ENCODE data around the gene KIN. TPM values are rescaled to one million over a fixed set of nuclear protein-coding genes. Genes with fewer than 3 reads are reported as not detected.
A peak's percentile ranks its signal among the peaks of the same experiment; 100 is the strongest.

Gene KIN
- polyA plus RNA-seq, 3 donors, result 3.0 to 4.6 (median 3.1) TPM

DNA sequence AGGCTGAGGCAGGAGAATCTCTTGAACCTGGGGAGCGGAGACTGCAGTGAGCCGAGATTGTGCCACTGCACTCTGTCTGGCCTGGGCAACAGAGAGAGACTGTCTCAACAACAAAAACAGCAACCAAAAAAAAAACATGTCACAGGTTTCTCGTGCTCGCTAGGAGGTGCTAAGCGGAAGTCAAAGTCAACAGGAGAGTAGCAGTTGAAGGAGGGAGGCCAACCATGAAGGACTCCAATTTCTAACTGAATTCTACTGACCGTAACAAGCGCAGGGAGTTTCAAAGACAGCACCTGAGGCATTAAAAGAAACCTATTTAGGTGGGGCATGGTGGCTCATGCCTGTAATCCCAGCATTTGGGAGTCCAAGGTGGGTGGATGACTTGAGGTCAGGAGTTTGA is 19.4 kb downstream of the KIN start:
- peaks cover 68 to 82% of the 10 kb centered on the region in 2 donors for H3K36me3 Mint-ChIP-seq
- intact Hi-C loops (cut with micrococcal nuclease), result no loop called here

DNA sequence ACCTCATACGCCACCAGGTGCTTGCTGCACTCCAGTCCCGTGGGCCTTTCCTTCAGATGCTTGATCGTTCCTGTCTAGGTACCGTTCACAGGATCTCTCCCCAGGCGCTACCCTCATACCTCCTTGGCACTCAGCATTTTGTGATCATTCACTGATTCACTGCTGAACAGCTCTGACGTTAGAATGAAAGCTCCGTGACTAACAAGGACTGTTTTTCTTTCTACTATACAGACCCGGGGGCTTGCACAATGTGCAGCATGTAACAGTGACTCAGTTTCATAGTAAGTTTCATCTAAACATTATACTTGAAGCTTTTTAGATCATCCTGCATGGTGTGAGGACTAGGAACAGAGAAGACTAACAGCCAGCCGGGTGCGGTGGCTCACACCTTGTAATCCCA is 20.6 kb downstream of the KIN start:
- TF ChIP-seq, protein P1, sequence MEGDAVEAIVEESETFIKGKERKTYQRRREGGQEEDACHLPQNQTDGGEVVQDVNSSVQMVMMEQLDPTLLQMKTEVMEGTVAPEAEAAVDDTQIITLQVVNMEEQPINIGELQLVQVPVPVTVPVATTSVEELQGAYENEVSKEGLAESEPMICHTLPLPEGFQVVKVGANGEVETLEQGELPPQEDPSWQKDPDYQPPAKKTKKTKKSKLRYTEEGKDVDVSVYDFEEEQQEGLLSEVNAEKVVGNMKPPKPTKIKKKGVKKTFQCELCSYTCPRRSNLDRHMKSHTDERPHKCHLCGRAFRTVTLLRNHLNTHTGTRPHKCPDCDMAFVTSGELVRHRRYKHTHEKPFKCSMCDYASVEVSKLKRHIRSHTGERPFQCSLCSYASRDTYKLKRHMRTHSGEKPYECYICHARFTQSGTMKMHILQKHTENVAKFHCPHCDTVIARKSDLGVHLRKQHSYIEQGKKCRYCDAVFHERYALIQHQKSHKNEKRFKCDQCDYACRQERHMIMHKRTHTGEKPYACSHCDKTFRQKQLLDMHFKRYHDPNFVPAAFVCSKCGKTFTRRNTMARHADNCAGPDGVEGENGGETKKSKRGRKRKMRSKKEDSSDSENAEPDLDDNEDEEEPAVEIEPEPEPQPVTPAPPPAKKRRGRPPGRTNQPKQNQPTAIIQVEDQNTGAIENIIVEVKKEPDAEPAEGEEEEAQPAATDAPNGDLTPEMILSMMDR (IDR thresholded peaks at IDR 0.05), result no peak
- Histone ChIP-seq H3K4me2 (replicated peaks; ENCODE audit: extremely low read depth, low read length, poor library complexity, severe bottlenecking) (no peak overlapping the region), H3K9me3 (replicated peaks in 1 of 2; ENCODE audit: control insufficient read depth in 1 of 2, insufficient read depth in 1 of 2, low read length in 2 of 2) (no peaks in the 10 kb centered on the region), H3K9ac (ENCODE audit: insufficient read depth, low read length, poor library complexity, severe bottlenecking) (no peak overlapping the region), H3K27me3 (ENCODE audit: control insufficient read depth in 2 of 2, insufficient read depth in 2 of 2, low read length in 2 of 2) (no peaks in the 10 kb centered on the region), H3K4me1 (ENCODE audit: control insufficient read depth in 1 of 2, insufficient read depth in 2 of 2, low read length in 2 of 2) (peaks cover 5 to 15% of the 10 kb centered on the region in 2 donors), H3K4me3 (replicated peaks in 1 of 3; ENCODE audit: low read depth in 2 of 3, low read length in 3 of 3) (no peak overlapping the region), H3K27ac (ENCODE audit: low read depth in 1 of 2, low read length in 2 of 2) (no peak overlapping the region), H2AFZ (ENCODE audit: insufficient read depth, low read depth, low read length, poor library complexity, severe bottlenecking) (no peak overlapping the region), H4K20me1 (ENCODE audit: insufficient read depth, low read length) (no peaks in the 10 kb centered on the region), H3K79me2 (ENCODE audit: insufficient read depth, low read length) (no peaks in the 10 kb centered on the region), H3K36me3 (replicated peaks in 1 of 2; ENCODE audit: control insufficient read depth in 1 of 2, insufficient read depth in 2 of 2, low read length in 2 of 2) (peaks cover 71 to 90% of the 10 kb centered on the region in 2 donors)
- peaks cover 65 to 84% of the 10 kb centered on the region in 2 donors for H3K36me3 Mint-ChIP-seq
- intact Hi-C loops (cut with micrococcal nuclease), result no loop called here
- H3K27ac Mint-ChIP-seq, result peak overlapping the region in 1 of 7 donors; percentile 37
- DNase-seq, result no peak
- 96% methylated on average over 9 of the region's 10 CpGs for WGBS (ENCODE audit: insufficient coverage)
- no peaks in the 10 kb centered on the region for H3K27me3 Mint-ChIP-seq (ENCODE audit: low read depth in 3 of 3)
- H3K4me3 Mint-ChIP-seq, result no peak overlapping the region
- no peaks in the 10 kb centered on the region for H3K9me3 Mint-ChIP-seq
- peaks cover 15% of the 10 kb centered on the region for H3K4me1 Mint-ChIP-seq

More for the DNA sequence above, 19.4 kb downstream of the KIN start:
- WGBS (ENCODE audit: insufficient coverage), result 100% methylated on average over 4 of the region's 7 CpGs
- TF ChIP-seq, protein P1 (IDR thresholded peaks at IDR 0.05), result no peak
- peaks cover 77 to 90% of the 10 kb centered on the region in 2 donors for H3K36me3 ChIP-seq (replicated peaks in 1 of 2; ENCODE audit: control insufficient read depth in 1 of 2, insufficient read depth in 2 of 2, low read length in 2 of 2)
- H3K4me3 Mint-ChIP-seq, result no peak overlapping the region
- H3K27me3 Mint-ChIP-seq (ENCODE audit: low read depth in 3 of 3), result no peaks in the 10 kb centered on the region
- no peaks in the 10 kb centered on the region for H3K79me2 ChIP-seq (ENCODE audit: insufficient read depth, low read length)
- no peaks in the 10 kb centered on the region for H3K9me3 ChIP-seq (replicated peaks in 1 of 2; ENCODE audit: control insufficient read depth in 1 of 2, insufficient read depth in 1 of 2, low read length in 2 of 2)
- no peak for DNase-seq
- H3K27me3 ChIP-seq (ENCODE audit: control insufficient read depth in 2 of 2, insufficient read depth in 2 of 2, low read length in 2 of 2), result no peaks in the 10 kb centered on the region
- peaks cover 13% of the 10 kb centered on the region for H3K4me1 Mint-ChIP-seq
- no peak overlapping the region for H2AFZ ChIP-seq (ENCODE audit: insufficient read depth, low read depth, low read length, poor library complexity, severe bottlenecking)
- H3K4me2 ChIP-seq (replicated peaks; ENCODE audit: extremely low read depth, low read length, poor library complexity, severe bottlenecking), result no peak overlapping the region
- no peak overlapping the region for H3K9ac ChIP-seq (ENCODE audit: insufficient read depth, low read length, poor library complexity, severe bottlenecking)
- H3K9me3 Mint-ChIP-seq, result no peaks in the 10 kb centered on the region
- H4K20me1 ChIP-seq (ENCODE audit: insufficient read depth, low read length), result no peaks in the 10 kb centered on the region
- H3K4me1 ChIP-seq (ENCODE audit: control insufficient read depth in 1 of 2, insufficient read depth in 2 of 2, low read length in 2 of 2), result peaks cover under 1 to 11% of the 10 kb centered on the region in 2 donors
- H3K4me3 ChIP-seq (replicated peaks in 1 of 3; ENCODE audit: low read depth in 2 of 3, low read length in 3 of 3), result no peak overlapping the region
- no peak overlapping the region for H3K27ac Mint-ChIP-seq
- H3K27ac ChIP-seq (ENCODE audit: low read depth in 1 of 2, low read length in 2 of 2), result no peak overlapping the region

Data from CD14-positive monocyte (primary cell).